ENCODE results near the gene TDRD10.

DNA sequence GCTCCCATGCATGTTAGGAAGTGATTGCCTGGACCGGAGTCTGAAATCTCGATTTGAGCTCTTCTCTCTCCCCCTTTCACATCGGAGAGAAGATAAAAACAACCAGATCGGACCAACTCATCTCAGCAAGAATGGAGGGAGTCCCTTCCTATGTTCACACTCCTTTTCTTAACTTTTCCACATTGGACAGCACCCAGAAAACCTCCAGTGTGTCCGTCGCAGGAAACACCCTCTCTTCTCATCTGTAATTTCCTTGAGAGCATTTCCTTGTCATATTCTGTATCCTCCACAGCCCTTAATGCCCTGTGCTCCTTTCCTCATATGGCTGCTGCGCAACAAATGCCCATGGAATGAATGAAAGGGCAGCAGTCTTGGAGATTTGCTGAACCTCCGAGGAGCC lies 1.5 kb upstream of the TDRD10 start:
- TF ChIP-seq POLR2AphosphoS5 (IDR thresholded peaks at IDR 0.05; ENCODE audit: low read depth, low read length) (no peak), SIN3A (IDR thresholded peaks at IDR 0.05; ENCODE audit: borderline replicate concordance, insufficient read depth, low read length) (no peak)
- TF ChIP-seq, protein P1, sequence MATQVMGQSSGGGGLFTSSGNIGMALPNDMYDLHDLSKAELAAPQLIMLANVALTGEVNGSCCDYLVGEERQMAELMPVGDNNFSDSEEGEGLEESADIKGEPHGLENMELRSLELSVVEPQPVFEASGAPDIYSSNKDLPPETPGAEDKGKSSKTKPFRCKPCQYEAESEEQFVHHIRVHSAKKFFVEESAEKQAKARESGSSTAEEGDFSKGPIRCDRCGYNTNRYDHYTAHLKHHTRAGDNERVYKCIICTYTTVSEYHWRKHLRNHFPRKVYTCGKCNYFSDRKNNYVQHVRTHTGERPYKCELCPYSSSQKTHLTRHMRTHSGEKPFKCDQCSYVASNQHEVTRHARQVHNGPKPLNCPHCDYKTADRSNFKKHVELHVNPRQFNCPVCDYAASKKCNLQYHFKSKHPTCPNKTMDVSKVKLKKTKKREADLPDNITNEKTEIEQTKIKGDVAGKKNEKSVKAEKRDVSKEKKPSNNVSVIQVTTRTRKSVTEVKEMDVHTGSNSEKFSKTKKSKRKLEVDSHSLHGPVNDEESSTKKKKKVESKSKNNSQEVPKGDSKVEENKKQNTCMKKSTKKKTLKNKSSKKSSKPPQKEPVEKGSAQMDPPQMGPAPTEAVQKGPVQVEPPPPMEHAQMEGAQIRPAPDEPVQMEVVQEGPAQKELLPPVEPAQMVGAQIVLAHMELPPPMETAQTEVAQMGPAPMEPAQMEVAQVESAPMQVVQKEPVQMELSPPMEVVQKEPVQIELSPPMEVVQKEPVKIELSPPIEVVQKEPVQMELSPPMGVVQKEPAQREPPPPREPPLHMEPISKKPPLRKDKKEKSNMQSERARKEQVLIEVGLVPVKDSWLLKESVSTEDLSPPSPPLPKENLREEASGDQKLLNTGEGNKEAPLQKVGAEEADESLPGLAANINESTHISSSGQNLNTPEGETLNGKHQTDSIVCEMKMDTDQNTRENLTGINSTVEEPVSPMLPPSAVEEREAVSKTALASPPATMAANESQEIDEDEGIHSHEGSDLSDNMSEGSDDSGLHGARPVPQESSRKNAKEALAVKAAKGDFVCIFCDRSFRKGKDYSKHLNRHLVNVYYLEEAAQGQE (IDR thresholded peaks at IDR 0.05; ENCODE audit: insufficient read depth in 1 of 2, low read depth in 2 of 2, low read length in 2 of 2): peak; percentile 2 to 57; a peak in 1 of 4 replicates
